HCT116 (cell line): ENCODE measurements around the gene SLC28A3.

ENCODE experiments used
- CBX3 ChIP-seq: IDR thresholded peaks from 2 replicates; pipeline ENCODE4 v1.6.1; 2012; ENCODE audit warnings: low read depth
- CEBPB ChIP-seq: IDR thresholded peaks from 2 replicates; pipeline ENCODE4 v1.6.1; 2012; ENCODE audit warnings: low read depth
- ELF1 ChIP-seq: IDR thresholded peaks from 2 replicates; pipeline ENCODE4 v1.6.1; 2012; ENCODE audit warnings: low read depth, borderline replicate concordance
- EZH2 ChIP-seq: fragments of 200-600 bp; sonication (generic); IDR thresholded peaks from 2 replicates; pipeline ENCODE4 v1.6.1; 2017; ENCODE audit warnings: antibody characterized with exemption, mixed run types
- FOSL1 ChIP-seq: IDR thresholded peaks from 2 replicates; pipeline ENCODE4 v1.6.1; 2012; ENCODE audit warnings: low read depth
- POLR2A ChIP-seq: IDR thresholded peaks from 2 replicates; pipeline ENCODE4 v1.7.0; 2011; ENCODE audit warnings: borderline replicate concordance; ENCODE audit not compliant: insufficient read depth, insufficient read length; ENCODE audit errors: extremely low read depth
- POLR2AphosphoS5 ChIP-seq: IDR thresholded peaks from 2 replicates; pipeline ENCODE4 v1.6.1; 2011; ENCODE audit warnings: mild to moderate bottlenecking, low read depth, low read length, moderate library complexity
- SP1 ChIP-seq: IDR thresholded peaks from 2 replicates; pipeline ENCODE4 v1.6.1; 2012; ENCODE audit warnings: low read depth
- YY1 ChIP-seq: IDR thresholded peaks from 2 replicates; pipeline ENCODE4 v1.6.1; 2011; ENCODE audit warnings: low read length, low read depth, moderate library complexity, mild to moderate bottlenecking; ENCODE audit not compliant: insufficient replicate concordance; ENCODE audit errors: extremely low read depth
- ZNF274 ChIP-seq: fragments of 200-500 bp; sonication (Bioruptor generic); IDR thresholded peaks from 2 replicates; pipeline ENCODE4 v1.6.1; 2014; ENCODE audit warnings: mild to moderate bottlenecking, low read depth, low read length, inconsistent platforms
- TF ChIP-seq, protein P1 (sequence below), 3 experiments: fragments of 200-600 bp in 1 of 3; sonication (generic) in 1 of 3; IDR thresholded peaks in 2 of 3; conservative IDR thresholded peaks in 1 of 3; 2 replicates each; pipeline ENCODE4 v1.5.1; 2012 to 2017; ENCODE audit warnings: low read depth in 2 of 3, low read length in 2 of 3, antibody characterized with exemption in 1 of 3, borderline replicate concordance in 1 of 3, control low read depth in 1 of 3, mild to moderate bottlenecking in 1 of 3, mixed read lengths in 1 of 3, mixed run types in 1 of 3, moderate library complexity in 1 of 3; ENCODE audit not compliant: insufficient read depth in 1 of 3
- TF ChIP-seq, protein P2 (sequence below): IDR thresholded peaks from 2 replicates; pipeline ENCODE4 v1.6.1; 2012; ENCODE audit warnings: low read depth
- TF ChIP-seq, protein P3 (sequence below): IDR thresholded peaks from 2 replicates; pipeline ENCODE4 v1.6.1; 2011; ENCODE audit warnings: mild to moderate bottlenecking, low read length, moderate library complexity; ENCODE audit not compliant: insufficient replicate concordance; ENCODE audit errors: extremely low read depth

DNA sequence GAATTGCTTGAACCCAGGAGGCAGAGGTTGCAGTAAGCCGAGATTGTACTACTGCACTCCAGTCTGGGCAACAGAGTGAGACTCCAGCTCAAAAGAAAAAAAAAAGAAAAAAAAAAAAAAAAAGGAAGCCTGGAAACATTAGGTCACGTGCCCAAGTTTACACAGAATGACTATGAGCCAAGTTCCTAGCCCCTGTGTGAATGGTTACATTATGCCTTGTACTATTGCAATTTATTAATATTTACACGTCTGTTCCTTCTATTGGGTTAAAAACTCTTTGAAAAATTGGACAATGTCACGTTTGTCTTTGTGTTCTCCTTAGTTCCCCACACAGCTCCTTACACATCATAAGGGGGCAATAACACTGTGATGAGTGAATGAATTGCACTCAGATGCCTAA, 33.5 kb upstream of the SLC28A3 start:
- TF ChIP-seq, protein P1, sequence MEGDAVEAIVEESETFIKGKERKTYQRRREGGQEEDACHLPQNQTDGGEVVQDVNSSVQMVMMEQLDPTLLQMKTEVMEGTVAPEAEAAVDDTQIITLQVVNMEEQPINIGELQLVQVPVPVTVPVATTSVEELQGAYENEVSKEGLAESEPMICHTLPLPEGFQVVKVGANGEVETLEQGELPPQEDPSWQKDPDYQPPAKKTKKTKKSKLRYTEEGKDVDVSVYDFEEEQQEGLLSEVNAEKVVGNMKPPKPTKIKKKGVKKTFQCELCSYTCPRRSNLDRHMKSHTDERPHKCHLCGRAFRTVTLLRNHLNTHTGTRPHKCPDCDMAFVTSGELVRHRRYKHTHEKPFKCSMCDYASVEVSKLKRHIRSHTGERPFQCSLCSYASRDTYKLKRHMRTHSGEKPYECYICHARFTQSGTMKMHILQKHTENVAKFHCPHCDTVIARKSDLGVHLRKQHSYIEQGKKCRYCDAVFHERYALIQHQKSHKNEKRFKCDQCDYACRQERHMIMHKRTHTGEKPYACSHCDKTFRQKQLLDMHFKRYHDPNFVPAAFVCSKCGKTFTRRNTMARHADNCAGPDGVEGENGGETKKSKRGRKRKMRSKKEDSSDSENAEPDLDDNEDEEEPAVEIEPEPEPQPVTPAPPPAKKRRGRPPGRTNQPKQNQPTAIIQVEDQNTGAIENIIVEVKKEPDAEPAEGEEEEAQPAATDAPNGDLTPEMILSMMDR (IDR thresholded peaks at IDR 0.05 in 2 of 3, conservative IDR thresholded peaks at IDR 0.05 in 1 of 3; ENCODE audit: borderline replicate concordance in 1 of 3, insufficient read depth in 1 of 3, low read depth in 2 of 3, low read length in 2 of 3) = no peak
- TF ChIP-seq, protein P2, sequence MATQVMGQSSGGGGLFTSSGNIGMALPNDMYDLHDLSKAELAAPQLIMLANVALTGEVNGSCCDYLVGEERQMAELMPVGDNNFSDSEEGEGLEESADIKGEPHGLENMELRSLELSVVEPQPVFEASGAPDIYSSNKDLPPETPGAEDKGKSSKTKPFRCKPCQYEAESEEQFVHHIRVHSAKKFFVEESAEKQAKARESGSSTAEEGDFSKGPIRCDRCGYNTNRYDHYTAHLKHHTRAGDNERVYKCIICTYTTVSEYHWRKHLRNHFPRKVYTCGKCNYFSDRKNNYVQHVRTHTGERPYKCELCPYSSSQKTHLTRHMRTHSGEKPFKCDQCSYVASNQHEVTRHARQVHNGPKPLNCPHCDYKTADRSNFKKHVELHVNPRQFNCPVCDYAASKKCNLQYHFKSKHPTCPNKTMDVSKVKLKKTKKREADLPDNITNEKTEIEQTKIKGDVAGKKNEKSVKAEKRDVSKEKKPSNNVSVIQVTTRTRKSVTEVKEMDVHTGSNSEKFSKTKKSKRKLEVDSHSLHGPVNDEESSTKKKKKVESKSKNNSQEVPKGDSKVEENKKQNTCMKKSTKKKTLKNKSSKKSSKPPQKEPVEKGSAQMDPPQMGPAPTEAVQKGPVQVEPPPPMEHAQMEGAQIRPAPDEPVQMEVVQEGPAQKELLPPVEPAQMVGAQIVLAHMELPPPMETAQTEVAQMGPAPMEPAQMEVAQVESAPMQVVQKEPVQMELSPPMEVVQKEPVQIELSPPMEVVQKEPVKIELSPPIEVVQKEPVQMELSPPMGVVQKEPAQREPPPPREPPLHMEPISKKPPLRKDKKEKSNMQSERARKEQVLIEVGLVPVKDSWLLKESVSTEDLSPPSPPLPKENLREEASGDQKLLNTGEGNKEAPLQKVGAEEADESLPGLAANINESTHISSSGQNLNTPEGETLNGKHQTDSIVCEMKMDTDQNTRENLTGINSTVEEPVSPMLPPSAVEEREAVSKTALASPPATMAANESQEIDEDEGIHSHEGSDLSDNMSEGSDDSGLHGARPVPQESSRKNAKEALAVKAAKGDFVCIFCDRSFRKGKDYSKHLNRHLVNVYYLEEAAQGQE = no peak
- TF ChIP-seq POLR2A (no peak), POLR2AphosphoS5 (no peak), EZH2 (no peak), CBX3 (no peak), SP1 (no peak), FOSL1 (no peak), CEBPB (no peak), ELF1 (no peak), ZNF274 (no peak), YY1 (no peak)
- TF ChIP-seq, protein P3, sequence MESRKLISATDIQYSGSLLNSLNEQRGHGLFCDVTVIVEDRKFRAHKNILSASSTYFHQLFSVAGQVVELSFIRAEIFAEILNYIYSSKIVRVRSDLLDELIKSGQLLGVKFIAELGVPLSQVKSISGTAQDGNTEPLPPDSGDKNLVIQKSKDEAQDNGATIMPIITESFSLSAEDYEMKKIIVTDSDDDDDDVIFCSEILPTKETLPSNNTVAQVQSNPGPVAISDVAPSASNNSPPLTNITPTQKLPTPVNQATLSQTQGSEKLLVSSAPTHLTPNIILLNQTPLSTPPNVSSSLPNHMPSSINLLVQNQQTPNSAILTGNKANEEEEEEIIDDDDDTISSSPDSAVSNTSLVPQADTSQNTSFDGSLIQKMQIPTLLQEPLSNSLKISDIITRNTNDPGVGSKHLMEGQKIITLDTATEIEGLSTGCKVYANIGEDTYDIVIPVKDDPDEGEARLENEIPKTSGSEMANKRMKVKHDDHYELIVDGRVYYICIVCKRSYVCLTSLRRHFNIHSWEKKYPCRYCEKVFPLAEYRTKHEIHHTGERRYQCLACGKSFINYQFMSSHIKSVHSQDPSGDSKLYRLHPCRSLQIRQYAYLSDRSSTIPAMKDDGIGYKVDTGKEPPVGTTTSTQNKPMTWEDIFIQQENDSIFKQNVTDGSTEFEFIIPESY = no peak
